HUES48 (cell line): ENCODE data around the gene ITGA11.

Experiments
- H3K27ac ChIP-seq: one replicate; pipeline ENCODE4 v1.7.0; 2013; ENCODE audit warnings: low read depth, low read length, inconsistent platforms
- H3K27me3 ChIP-seq: 2 replicates; pipeline ENCODE4 v1.6.1; 2013; ENCODE audit warnings: mild to moderate bottlenecking, low read length; ENCODE audit not compliant: control insufficient read depth, insufficient read depth
- H3K36me3 ChIP-seq: 2 replicates; pipeline ENCODE4 v1.6.1; 2013; ENCODE audit warnings: low read length; ENCODE audit not compliant: control insufficient read depth, insufficient read depth
- H3K4me1 ChIP-seq: 2 replicates; pipeline ENCODE4 v1.6.1; 2013; ENCODE audit warnings: mild to moderate bottlenecking, low read length; ENCODE audit not compliant: control insufficient read depth, insufficient read depth
- H3K4me3 ChIP-seq: 2 replicates; pipeline ENCODE4 v1.5.1; 2013; ENCODE audit warnings: mild to moderate bottlenecking, low read depth, low read length
- H3K9ac ChIP-seq: 2 replicates; pipeline ENCODE4 v1.6.1; 2013; ENCODE audit warnings: mild to moderate bottlenecking, low read depth, low read length, moderate library complexity
- H3K9me3 ChIP-seq: 2 replicates; pipeline ENCODE4 v1.6.1; 2013; ENCODE audit warnings: low read length; ENCODE audit not compliant: control insufficient read depth, insufficient read depth

ITGA11 gene

DNA sequence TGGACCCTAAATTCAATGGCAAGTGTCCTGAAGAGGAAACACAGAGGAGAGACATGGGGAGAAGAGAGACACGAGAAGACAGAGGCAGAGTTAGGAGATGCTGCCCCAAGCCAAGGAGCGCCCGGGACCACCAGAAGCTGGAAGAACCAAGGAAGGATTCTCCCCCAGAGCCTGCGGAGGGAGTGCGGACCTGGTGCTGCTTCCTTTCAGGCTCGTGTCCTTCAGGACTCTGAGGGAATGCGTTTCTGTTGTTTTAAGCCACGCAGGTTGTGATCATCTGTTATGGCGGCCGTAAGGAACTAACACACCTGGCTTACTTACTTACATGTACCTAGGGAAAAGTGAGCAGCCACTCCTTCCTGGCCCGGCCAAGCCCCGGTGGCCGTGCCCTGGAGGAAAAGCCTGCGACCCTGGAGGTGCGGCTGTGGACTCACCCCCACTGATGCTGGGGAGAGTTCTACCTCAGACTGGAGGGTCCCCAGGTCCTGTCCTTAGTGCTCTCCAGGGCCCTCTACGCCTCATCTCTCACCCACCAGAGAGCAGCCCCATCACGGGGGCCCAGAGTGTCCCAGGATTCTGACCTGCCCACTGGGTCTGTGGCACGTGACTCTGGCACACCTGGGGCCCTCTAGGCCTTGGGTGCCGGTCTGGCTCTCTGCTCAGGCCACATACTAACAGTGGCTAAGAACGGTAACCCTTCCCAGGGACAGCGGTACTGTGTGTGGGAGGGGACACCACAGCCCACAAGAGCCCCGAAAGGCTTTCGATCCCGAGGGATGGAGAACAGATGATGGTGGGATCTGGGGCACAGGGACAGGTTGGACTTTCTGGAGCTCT is 61.8 kb downstream of the ITGA11 start:
- no peak overlapping the region for H3K4me3 ChIP-seq
- H3K9ac ChIP-seq = no peak overlapping the region
- H3K4me1 ChIP-seq = 0 out of 2 replicates have a peak, but pooled peaks cover 3% of the 10 kb centered on the region
- H3K27ac ChIP-seq = no peak overlapping the region
- H3K9me3 ChIP-seq = no peaks in the 10 kb centered on the region
- no peaks in the 10 kb centered on the region; the same call in 1 of the 2 replicates for H3K27me3 ChIP-seq
- H3K36me3 ChIP-seq = no peaks in the 10 kb centered on the region

DNA sequence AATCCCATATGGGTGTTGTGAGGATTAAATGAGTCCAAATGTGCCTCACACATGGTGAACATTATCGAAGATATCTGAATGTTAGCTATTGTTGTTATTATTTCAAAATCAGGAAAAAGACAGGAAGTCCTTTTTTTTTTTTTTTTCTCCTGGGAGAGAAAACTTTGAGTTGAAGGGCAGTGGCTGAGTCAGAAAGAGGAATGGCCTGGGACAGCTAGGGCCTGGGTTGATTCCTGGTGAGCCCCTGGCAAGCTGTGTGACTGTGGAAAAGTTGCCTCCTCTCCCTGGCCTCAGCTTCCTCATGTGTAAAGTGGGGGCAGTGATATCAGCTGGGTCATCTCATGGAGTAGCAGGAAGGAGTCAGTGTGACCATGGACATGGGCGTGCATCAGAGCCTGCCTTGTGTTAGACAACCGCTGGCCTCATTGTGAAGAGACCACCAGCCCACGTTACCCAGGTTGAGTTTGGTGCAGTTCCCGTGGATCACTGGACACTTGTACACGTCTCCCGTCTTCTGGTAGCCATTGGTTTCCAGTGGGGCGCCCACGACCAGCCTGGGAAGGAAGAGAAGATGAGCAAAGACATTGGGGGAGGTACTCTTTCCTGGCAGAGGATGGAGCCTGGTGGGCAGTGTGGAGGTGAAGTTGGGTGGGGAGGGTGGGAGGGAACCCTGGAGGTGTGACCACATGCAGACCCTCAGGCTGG is 63.1 kb downstream of the ITGA11 start:
- H3K9ac ChIP-seq = no peak overlapping the region

GRCh38 chr15:68367992-68368391 is 64.0 kb downstream of the ITGA11 start:
- Histone ChIP-seq H3K9me3 (no peaks in the 10 kb centered on the region), H3K9ac (no peak overlapping the region), H3K4me1 (0 out of 2 replicates have a peak, but pooled peaks cover 3% of the 10 kb centered on the region), H3K27ac (no peak overlapping the region), H3K27me3 (no peaks in the 10 kb centered on the region; the same call in 1 of the 2 replicates), H3K4me3 (no peak overlapping the region), H3K36me3 (no peaks in the 10 kb centered on the region)

More for the DNA sequence above, 63.1 kb downstream of the ITGA11 start:
- 0 out of 2 replicates have a peak, but pooled peaks cover 3% of the 10 kb centered on the region for H3K4me1 ChIP-seq
- H3K4me3 ChIP-seq = no peak overlapping the region
- no peak overlapping the region for H3K27ac ChIP-seq
- no peaks in the 10 kb centered on the region for H3K36me3 ChIP-seq
- H3K27me3 ChIP-seq = no peaks in the 10 kb centered on the region; the same call in 1 of the 2 replicates
- no peaks in the 10 kb centered on the region for H3K9me3 ChIP-seq

DNA sequence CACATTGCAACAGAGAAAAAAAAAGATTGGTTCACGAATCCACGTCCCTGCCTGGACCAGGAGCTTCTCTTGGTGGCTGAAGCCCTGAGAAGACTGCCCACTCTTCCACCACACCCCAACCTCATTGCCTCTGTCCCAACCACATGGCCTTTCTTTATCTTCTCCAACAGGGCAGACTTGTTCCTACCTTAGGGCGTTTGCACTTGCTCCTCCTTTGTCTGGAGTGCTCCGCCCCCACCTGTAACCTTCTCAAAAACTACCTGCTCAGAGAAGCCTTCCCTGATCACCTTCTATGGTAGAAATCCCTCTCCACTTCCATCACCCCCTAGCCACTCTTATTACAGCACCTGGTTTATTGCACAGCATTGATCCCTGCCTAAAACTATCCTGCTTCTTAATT is 64.7 kb downstream of the ITGA11 start:
- no peaks in the 10 kb centered on the region; the same call in 1 of the 2 replicates for H3K27me3 ChIP-seq
- no peaks in the 10 kb centered on the region for H3K9me3 ChIP-seq
- H3K9ac ChIP-seq = no peak overlapping the region
- no peaks in the 10 kb centered on the region for H3K36me3 ChIP-seq
- H3K27ac ChIP-seq = no peak overlapping the region
- H3K4me3 ChIP-seq = no peak overlapping the region
- 0 out of 2 replicates have a peak, but pooled peaks cover 3% of the 10 kb centered on the region for H3K4me1 ChIP-seq

DNA sequence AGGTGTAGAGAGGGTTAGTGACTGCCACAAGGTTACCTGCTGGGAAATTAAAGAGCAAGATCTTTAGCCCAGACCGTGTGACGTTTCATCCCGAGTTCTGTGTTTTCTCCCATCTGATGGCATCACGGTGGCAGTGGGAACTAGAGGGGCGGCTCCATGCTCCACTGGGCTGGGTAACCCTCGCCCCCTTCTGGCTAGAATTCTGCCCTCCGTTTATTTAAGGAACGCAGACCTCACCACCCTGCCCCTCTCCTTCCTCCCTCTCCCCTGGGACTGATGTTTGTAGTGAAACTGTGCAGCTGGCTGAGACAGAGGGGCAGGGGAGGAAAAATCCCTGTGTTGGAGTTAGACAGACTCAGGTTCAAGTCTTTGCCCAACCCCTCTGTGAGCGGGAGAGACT is 65.6 kb downstream of the ITGA11 start:
- Histone ChIP-seq H3K27me3 (no peaks in the 10 kb centered on the region; the same call in 1 of the 2 replicates), H3K4me1 (0 out of 2 replicates have a peak, but pooled peaks cover 3% of the 10 kb centered on the region), H3K27ac (no peak overlapping the region), H3K4me3 (no peak overlapping the region), H3K9me3 (no peaks in the 10 kb centered on the region), H3K9ac (no peak overlapping the region), H3K36me3 (no peaks in the 10 kb centered on the region)

DNA sequence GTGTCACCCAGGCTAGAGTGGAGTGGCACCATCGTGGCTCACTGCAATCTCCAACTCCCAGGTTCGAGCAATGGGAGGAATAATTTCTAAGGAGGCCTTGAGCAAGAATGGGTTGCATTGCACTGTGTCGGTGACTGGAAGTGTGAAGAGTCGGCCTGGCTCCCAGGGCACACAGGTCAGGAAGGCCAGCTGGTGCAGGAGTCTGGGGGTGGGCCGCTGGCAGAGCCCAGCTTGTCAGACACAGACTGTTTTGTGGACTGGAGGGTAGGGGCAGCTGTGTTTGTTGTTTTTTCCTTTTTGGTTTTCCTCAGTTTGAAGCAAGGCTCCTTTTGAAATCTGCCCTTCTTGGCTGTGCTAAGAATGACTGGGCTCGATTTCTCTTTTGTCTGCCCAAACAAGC is 66.2 kb downstream of the ITGA11 start:
- H3K36me3 ChIP-seq = no peaks in the 10 kb centered on the region
- H3K4me1 ChIP-seq = 0 out of 2 replicates have a peak, but pooled peaks cover 3% of the 10 kb centered on the region
- no peaks in the 10 kb centered on the region for H3K9me3 ChIP-seq
- H3K27ac ChIP-seq = no peak overlapping the region
- no peak overlapping the region for H3K4me3 ChIP-seq
- H3K27me3 ChIP-seq = no peaks in the 10 kb centered on the region; the same call in 1 of the 2 replicates
- H3K9ac ChIP-seq = no peak overlapping the region

DNA sequence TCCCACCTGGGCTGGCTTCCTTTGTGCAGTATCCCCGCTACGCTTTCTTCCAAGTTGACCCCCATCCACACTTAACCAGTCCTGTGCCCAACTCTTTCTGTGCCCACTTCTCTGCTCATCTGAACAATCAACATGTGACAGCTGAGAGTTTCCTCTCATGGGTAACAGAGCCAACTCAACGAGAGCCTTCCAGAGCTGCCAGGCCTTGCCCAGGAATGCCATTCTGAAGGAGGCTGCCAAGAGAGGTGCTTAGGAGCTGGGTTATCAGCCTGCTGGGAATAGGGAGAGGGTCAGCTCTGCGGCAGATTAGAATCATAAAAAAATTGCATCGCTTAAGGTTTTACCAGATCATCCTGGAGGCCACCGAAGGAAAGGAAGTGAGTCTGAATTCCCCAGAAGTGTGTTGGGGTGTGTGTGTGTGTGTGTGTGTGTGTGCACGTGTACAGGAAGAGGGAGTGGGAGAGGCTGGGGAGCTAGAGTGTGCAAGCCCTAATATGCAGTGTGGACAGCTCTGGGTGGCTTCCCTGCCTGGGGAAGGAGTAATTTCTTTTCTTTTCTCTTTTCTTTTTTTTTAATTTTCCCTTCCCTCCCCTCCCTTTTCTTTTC is 66.7 kb downstream of the ITGA11 start:
- Histone ChIP-seq H3K4me1 (0 out of 2 replicates have a peak, but pooled peaks cover 3% of the 10 kb centered on the region), H3K9ac (no peak overlapping the region), H3K9me3 (no peaks in the 10 kb centered on the region), H3K4me3 (no peak overlapping the region), H3K36me3 (no peaks in the 10 kb centered on the region), H3K27me3 (no peaks in the 10 kb centered on the region; the same call in 1 of the 2 replicates), H3K27ac (no peak overlapping the region)

DNA sequence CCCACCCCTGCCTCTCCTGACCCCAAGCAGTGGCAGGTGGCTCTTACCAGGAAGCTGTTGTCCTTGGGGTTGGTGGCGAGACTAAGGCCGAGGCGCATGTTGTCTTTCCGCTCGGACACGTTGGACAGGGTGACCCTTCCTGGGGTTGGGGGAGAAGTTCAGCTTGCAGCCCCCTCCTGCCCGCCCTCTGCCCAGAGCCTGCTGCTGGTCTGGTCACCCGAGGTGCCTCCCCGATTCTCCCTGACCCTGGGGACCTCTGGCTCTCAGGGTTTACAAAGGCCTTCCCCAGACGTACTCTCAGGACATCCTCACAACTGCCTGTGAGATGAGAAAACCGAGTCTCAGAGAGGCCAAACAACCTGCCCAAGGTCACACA is 67.3 kb downstream of the ITGA11 start:
- no peak overlapping the region for H3K27ac ChIP-seq
- no peaks in the 10 kb centered on the region for H3K36me3 ChIP-seq
- no peak overlapping the region for H3K4me3 ChIP-seq
- no peaks in the 10 kb centered on the region; the same call in 1 of the 2 replicates for H3K27me3 ChIP-seq
- 0 out of 2 replicates have a peak, but pooled peaks cover 3% of the 10 kb centered on the region for H3K4me1 ChIP-seq
- no peak overlapping the region for H3K9ac ChIP-seq
- H3K9me3 ChIP-seq = no peaks in the 10 kb centered on the region

DNA sequence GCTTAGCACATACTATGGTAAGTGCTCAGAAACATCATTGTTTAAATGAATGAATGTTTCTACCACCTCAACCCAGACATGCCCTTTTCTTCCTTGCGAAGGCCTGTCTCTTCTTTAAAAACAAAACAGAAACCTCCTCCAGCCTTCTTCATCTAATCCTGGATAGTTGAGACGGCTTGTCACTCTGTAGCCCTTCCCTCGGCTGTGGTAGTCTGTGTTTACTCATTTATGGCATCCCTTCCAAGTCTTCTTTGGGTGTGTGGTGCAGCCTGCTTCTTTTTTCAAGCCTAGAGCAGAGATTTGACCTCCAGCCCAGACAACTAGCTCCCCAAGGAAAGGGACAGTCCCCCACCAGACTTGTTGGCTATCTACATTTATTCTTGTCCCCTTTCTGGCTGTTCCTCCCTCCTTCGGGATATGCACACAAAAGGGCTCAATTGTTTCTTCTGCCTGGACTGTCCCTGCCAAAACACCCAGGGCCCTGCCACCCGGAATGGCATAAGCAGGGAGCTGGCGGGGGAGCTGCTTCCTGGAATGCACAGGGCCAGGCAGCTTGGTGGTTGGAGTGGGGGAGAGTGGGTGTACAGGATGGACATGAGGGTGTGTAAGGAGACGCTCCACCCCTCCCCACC is 67.8 kb downstream of the ITGA11 start:
- H3K4me3 ChIP-seq = no peak overlapping the region
- 0 out of 2 replicates have a peak, but pooled peaks cover 3% of the 10 kb centered on the region for H3K4me1 ChIP-seq
- no peaks in the 10 kb centered on the region; the same call in 1 of the 2 replicates for H3K27me3 ChIP-seq
- no peaks in the 10 kb centered on the region for H3K9me3 ChIP-seq
- no peaks in the 10 kb centered on the region for H3K36me3 ChIP-seq
- no peak overlapping the region for H3K9ac ChIP-seq
- no peak overlapping the region for H3K27ac ChIP-seq

GRCh38 chr15:68363353-68363752 is 68.6 kb downstream of the ITGA11 start:
- Histone ChIP-seq H3K27ac (no peak overlapping the region), H3K36me3 (no peaks in the 10 kb centered on the region), H3K4me1 (0 out of 2 replicates have a peak, but pooled peaks cover 3% of the 10 kb centered on the region), H3K9ac (no peak overlapping the region), H3K27me3 (no peaks in the 10 kb centered on the region; the same call in 1 of the 2 replicates), H3K4me3 (no peak overlapping the region), H3K9me3 (no peaks in the 10 kb centered on the region)
